T-helper 1 cell treated with Interleukin-12 subunit alpha and Interleukin-12 subunit beta and Interleukin-4 antibody, amounts not matched to agents 30 ng/mL and 1 ng/mL, for 36 hours (primary cell): Measurements from ENCODE around the gene TUBGCP6. TPM values are rescaled to one million over a fixed set of nuclear protein-coding genes. Genes with fewer than 3 reads are reported as not detected.

ENCODE experiments used
- intact Hi-C: fragments of 100-400 bp; cut with micrococcal nuclease; formaldehyde crosslinking; loops from one replicate; pipeline ENCODE4 v1.15.1; 2024
- total RNA-seq: library from RNA; stranded (reverse); gene quantifications from 2 replicates; pipeline ENCODE4 v1.2.3, GENCODE V29; 2022

Gene TUBGCP6
- total RNA-seq, 1 donor from 2014 or later: 68.8 TPM

DNA sequence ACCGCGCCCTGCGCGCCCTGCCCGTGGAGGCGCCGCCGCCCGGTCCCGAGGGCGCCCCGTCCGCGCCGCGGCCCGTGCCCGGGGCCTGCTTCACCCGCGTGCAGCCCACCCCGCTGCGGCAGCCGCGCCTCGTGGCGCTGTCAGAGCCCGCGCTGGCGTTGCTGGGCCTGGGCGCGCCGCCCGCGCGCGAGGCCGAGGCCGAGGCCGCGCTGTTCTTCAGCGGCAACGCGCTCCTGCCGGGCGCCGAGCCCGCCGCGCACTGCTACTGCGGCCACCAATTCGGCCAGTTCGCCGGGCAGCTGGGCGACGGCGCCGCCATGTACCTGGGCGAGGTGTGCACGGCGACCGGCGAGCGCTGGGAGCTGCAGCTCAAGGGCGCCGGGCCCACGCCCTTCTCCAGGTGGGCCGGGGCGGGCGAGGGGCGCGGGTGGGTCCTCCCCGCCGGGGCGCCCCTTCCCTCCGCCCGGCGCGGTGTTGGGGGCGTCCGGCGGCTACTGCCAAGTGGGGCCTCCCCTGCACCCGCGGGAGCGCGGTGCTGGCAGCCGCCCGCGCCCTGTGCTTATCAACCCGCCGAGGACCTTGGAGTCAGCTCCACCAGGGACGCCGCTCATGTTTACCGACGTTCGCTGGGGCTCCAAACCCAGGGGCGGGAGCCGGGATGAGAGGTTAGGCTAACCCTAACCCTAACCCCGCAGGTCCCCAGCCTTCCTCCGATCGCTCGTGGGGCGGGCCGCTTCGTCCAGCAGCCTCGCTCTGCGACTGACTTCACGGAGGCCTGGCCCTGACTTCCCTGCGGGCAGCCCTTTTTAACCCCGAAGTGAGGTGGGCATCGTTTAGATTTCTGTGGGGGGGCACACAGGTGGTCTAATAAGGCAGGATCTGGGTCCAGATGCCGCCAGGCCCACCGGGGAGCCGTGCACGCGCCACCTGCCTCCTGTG, 43.4 kb downstream of the TUBGCP6 start:
- intact Hi-C loops: loop anchor here (1.0 to 5.0 kb wide), 7 partner anchors 17 to 434 kb away; partner anchors contain the start of genes MAPK11, TRABD and TUBGCP6

DNA sequence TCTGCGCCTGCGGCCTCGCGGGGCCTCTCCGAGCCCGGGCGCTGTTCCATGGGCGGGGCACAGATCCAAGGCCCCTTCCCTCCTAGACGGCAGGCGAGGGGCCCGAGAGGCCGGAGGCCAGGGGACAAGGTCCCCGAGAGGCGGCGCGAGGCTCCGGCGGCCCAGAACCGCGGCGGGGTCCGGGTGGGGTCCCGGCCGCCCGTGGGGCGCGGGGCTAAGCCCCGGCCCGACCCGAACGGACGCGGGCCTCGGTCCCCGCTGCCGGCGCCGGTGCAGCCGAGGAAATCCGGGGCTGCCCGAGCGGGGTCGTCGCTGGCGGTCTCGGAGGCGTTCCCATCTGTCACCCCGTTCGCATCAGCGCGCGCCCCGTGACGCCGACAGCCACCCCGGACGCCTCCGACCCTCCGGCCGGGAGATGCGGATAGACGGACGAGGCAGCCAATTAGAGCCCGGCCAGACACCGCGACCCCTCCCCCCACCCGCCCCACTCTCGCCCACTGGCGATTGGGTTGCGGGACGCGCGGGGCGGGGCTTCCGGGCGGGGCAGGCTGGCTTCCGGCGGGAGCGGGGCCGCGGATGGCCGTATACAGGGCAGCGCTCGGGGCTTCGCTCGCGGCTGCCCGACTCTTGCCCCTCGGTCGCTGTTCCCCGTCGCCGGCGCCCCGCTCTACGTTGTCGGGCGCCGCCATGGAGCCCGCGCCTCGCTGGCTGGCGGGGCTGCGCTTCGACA, 44.2 kb downstream of the TUBGCP6 start, which contains the start of gene SELENOO:
SELENOO (plus strand) TSS at position 551 of the 730 bp plus-strand sequence; CDS start at position 577, 26 bp downstream.
- intact Hi-C loops: loop anchor here (1.0 to 5.0 kb wide), 8 partner anchors 10 to 433 kb away; partner anchors contain the start of genes MAPK11, TRABD and TUBGCP6

DNA sequence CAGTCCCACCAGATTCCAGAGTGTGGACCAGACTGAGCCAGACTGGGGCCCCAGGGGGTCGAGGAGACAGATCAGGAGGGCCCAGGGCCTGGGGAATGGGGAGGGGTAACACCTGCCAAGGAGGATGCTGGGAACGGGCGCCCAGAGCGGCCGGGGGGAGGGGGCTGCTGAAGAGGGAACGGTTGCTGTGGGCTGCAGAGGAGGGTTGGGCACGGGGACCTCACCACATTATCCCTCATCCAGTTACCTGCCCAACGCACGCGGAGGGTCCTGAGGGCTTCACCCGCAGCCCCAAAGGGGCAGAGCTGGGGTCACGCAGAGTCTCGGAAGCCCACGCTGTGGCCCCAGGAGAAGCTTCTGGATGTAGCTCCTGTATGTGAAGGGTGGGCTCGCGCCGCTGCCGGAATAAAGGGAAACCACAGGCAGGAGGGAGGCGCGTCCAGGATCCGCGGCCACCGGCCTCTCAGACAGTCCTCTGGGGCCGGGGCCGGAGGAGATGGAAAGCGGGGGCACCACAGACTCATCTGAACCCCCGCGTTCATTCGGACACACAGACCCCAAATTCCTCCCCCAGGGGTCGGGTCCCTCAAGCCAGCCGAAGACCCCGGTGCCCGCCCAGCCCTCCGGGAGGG, 44.9 kb downstream of the TUBGCP6 start:
- intact Hi-C loops: loop anchor here (1.0 to 5.0 kb wide), 7 partner anchors 10 to 433 kb away; partner anchors contain the start of genes TRABD and TUBGCP6

DNA sequence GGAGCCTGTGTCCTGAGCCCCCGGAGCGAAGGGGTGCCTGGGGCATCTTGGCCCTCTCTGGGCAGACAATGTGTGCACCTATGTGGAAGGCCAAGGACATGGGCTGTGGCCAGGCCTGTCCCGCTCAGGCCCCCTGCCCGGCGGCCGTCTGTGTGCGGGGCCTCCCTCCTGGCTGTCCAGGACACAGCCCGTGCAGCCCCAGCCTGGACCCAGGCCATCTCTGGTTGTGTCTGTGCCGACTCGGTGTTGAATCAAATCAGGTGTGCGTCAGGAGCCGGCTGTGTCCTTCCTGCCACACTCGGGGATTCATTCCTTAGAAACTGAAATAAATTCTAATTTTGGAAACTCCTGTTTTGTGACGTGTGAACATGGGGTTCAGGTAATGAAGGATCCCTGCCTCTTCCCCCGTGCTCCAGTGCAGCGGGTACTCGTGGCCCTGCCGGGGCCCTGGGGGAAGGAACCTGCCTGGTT, 45.5 kb downstream of the TUBGCP6 start:
- intact Hi-C loops: no loop called here

DNA sequence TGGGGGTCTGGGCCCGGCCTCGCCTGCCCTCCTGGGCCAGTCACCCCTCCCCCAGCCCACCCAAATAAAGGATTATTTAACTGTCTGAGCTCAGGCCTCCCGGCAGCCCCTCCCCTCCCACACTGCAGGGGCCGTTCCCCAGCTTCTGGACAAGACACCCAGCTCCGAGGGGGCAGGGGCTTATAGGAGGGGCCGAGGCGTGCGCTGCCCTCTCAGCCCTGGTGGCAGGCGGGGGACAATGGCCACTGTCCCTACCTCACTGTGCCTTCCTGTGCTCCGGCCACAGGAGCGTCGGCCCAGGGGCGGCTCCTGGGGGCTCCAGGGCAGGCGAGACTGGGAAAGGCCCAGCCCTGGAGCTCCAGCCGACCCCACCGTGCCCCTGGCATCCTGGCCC, 46.2 kb downstream of the TUBGCP6 start:
- intact Hi-C loops: no loop called here

DNA sequence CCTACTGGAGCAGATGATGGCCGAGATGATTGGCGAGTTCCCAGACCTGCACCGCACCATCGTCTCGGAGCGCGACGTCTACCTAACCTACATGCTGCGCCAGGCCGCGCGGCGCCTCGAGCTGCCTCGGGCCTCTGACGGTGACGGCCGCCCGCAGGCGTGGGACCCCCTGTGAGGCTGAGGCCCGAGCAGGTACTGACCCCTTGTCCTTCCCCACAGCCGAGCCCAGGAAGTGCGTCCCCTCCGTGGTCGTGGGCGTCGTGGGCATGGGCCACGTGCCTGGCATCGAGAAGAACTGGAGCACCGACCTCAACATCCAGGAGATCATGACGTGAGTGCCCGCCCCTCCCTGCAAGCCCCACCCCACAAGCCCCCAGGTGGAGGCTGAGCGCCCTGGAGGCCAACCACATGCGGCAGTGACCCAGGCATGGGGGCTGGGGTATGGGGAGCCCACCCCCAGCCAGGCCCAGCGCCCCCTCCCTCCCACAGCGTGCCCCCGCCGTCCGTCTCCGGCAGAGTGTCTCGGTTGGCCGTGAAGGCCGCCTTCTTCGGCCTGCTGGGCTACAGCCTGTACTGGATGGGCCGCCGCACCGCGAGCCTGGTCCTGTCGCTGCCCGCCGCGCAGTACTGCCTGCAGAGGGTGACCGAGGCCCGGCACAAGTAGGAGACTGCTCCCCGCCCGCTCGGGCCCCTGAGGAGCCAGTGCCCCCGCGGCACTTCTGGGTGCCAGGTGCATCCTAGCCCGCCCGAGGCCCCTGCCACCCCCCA, 46.8 kb downstream of the TUBGCP6 start:
- intact Hi-C loops: no loop called here

DNA sequence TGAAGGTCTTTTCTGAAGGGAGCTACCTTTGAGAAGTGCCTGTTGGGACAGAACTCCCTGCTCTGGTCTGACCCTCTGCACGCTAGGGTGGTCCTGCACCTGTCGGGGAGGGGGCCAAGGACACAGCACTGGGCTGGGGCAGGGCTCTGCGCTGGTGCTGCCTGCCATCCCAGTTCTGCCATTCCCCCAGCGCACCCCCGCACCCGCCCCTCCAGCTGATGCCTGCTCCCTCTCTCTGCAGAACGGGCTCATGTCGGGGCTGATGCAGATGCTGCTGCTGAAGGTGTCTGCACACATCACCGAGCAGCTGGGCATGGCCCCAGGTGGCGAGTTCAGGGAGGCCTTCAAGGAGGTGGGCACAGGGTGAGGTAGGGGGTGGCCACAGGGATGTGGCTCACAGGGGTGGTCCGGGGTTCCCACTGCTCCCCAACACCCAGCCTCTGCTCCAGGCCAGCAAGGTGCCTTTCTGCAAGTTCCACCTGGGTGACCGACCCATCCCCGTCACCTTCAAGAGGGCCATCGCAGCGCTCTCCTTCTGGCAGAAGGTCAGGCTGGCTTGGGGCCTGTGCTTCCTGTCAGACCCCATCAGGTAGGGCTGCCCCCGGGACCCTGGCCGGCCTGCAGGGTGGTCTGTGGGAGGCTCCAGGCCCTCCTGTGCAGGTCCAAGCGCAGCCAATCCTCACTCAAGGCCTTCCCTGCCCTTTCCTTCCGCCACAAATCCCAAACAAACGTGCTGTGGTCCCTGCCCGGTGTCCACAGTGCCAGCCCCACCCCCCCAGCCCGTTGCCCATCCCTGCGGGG, 47.6 kb downstream of the TUBGCP6 start:
- intact Hi-C loops: no loop called here

DNA sequence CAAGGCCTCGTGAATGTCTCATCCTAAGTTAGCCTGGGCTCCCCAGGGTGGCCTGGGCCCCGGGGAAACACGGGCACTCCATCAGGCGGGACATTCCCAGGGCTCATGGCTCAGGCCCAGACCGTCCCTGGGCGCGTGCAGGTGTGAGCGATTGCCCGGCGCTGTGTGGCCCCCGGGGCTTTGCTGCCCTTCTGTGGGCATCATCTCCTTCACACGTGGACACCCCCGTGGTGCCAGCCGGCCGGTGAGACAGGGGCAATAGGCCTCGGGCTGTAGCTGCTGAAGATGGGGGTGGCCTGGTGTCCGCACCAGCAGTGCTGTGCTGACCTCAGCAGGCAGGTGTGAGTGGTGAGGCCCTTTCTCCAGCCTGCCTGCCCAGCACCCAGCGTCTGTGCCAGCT, 48.6 kb downstream of the TUBGCP6 start:
- intact Hi-C loops: no loop called here

DNA sequence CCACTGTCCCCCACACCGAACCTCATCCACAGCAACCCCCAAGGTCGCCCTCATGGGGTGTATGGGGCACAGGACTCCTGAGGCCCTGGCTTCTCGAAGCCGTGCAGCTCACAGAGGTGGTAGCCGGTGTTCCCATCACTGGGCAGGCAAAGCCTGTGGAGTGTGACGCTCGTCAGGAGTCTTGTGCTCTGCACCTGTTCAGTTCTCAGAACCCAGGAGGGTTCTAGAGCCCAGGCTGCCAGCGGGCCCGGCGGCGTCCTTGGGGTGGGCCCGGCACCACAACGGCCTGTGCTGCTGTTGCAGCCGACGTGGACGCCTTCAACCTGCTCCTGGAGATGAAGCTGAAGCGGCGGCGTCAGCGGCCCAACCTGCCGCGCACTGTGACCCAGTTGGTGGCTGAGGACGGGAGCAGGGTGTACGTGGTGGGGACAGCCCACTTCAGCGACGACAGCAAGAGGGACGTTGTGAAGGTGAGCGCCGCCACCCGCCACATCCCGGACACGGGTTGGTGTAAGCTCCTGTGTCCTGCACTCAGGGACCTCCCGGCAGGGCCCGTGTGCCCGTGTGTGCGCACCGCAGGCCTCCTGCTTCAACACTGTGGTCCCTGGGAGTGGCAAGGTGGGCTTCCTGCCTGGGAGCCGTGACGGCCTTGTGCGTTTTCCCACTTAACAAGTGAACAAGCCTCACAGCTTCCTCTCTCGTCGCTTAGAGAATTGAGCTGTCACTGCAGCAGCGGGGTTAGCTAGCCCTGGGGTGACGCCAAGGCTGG, 50.6 kb downstream of the TUBGCP6 start:
- intact Hi-C loops: loop anchor here (5.0 kb wide), 2 partner anchors 257 to 313 kb away; partner anchors contain the start of genes LMF2 and NCAPH2

DNA sequence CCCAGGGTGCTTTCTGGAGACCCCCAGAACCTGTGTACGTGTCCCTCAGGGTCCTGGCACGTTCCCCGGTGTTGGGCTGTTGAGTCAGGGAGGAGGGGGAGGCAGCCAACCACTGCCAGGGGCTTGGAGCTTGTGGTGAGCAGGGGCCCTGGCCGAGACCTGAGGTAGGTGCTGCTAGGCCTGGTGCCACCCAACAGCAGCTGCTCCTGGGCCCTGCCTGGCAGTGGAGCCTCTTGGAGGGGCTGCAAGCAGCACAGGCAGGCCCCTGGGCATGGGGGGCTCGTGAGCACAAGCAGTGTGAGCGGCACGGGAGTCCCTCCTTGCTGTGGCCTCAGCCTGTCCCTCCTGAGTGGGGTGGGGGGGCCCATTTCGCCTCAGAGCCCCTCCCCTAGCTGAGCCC, 51.2 kb downstream of the TUBGCP6 start:
- intact Hi-C loops: loop anchor here (5.0 kb wide), 2 partner anchors 256 to 314 kb away; partner anchors contain the start of genes LMF2 and NCAPH2

DNA sequence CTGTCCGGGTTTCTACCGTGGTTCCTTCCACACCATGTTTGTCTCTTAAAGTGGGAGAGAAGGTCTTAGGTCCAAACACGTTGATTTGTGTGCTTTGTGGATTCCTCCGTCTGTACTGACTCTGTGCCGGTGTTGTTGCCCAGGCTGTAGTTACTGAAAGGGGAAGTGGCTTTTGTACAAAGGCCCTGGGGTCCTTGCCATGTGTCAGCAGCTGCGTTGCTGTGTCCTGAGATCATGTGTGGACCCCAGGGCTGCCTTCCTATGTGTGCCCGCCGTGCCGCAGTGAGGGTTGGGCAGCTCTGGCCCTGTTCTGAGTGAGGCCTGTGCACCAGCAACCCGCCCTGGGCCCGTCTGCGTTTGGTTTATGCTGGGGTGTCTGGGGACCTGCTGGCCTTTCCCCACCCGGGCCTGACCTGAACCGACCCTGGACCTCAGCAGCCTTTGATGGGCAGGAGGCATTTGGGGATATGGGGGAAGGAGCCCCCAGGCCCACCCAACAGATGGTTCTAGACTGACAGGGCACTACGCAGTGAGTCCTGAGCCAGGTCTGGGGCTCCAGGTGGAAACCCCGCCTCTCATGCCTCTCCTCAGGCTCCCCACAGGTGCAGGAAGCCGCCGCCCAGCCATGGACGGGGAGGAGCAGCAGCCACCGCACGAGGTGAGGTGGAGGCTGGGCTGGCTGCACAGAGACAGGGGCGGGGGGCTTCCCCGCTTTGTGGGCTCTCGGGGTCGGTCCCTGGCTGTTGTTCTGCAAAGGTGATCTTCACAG, 52.2 kb downstream of the TUBGCP6 start:
- intact Hi-C loops: loop anchor here (5.0 kb wide), 2 partner anchors 255 to 315 kb away; partner anchors contain the start of genes LMF2 and NCAPH2

DNA sequence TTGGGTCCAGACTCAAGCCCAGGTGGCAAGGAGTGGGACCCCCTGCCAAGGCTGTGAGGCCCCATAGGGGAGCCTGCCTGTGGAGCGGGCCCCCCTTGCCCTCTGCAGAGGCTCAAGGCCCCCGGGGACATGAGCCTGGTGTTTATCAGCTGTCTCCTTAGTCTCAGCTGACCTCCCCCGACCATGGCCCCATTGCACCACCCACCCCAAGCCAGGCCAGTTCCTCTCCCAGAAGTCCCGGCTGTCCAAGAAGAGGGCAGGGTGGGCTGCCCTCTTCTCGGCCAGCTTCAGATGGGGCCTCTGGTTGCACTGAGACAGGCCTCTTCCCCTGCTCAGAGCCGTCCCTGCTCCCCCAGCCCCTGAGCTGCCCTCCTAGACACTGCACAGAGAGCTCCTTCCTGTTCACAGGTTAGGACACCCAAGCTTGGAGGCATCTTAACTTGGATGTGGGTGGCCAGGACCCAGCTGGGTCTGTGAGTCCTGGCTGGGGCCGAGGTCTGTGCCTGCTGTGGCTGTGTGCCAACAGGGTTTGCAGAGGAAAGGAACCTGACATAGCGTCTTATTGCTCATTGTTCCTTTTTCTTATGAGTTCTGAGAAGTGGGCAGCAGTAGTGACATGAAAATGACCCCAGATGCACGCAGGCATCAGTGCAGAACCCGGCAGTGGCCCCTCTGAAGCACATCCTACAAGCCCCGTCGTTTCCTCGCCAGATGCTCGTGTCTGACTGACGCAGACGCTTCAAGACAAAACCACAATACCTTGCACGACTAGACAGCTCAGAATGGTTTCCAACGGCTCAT, 53.7 kb downstream of the TUBGCP6 start:
- intact Hi-C loops: loop anchor here (1.0 to 5.0 kb wide), 6 partner anchors 9 to 336 kb away; partner anchors contain the start of genes LMF2, NCAPH2 and TUBGCP6

DNA sequence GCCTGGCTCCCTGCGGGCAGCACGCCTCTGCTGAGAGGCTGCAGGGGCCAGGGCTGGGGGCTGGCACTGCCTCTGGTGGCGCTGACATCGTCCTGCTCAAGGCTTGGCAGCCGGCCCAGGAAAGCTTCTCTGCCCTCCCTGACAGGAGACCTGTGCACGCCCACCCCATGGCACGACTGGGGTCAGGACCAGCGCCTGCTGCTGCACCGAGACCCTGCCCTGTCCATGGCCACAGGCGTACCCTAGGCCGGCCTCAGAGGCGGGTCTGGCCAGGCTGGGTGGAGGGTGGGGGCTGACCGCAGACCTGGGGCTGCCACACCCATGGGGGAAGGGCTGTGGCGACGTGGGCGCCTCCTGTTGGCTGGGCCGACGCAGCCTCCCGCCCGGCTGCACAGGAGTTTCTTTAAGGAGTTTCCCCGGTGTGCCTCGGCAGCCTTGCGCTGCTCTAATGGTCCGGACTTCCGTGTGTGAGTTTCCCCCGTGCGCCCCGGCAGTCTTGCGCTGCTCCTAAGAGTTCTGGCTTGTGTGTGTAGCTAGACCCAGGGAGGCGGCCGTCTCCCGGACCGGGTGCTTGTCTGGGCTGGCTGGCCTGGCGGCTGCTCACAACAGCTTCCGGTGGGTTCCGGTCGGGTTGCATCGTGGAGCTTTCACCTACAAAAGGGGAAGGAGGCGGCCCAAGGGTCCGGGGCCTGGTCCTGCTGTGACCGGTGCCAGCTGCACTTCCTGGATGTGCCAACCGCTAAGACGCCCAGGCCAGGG, 54.5 kb downstream of the TUBGCP6 start:
- intact Hi-C loops: loop anchor here (1.0 to 5.0 kb wide), 6 partner anchors 10 to 336 kb away; partner anchors contain the start of genes LMF2, NCAPH2 and TUBGCP6

DNA sequence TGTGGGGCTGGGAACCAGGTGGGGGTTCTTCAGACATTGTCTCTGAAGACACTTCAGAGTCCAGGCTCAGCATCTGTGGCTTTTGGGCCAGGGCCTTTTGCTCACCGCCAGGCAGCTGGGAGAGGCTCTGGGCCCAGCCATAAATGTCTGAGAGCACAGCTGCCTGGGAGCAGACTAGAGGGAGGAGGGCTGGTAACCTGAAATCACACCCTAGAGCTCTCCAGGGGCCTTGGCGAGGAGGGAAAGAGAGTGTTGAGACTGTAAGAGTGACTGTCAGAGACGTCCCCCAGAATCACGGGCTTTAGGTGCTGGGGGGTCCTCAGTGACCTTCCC, 55.0 kb downstream of the TUBGCP6 start:
- intact Hi-C loops: loop anchor here (1.0 to 5.0 kb wide), 7 partner anchors 10 to 353 kb away; partner anchors contain the start of genes LMF2, NCAPH2 and TUBGCP6

DNA sequence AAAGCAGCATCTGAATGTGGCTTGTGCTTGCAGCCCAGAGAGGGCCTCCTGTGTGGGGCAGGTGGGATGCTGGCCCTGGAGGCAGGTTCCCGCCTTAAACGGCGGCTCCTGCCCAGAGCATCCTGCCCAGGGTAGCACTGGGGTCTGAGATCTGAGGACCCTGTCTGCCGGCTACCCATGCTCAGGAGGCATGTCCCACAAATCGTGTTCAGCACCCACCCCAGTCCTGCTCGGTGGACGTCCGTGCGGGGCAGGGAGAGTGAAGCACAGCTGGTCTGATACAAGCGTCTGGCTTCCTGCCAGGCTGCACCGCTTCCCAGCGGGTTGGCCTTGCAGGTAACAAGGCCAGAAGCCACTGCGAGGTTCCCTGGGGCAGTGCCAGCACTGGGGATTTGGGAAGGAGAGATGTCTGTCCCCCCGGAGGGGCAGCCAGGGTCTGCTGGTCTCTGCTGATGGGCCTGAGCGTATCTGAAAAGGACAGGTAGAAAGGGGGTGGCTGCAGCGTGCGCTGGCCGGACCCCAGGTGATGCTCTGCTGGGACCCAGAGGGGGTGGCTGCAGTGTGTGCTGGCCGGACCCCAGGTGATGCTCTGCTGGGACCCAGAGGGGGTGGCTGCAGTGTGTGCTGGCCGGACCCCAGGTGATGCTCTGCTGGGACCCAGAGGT, 55.5 kb downstream of the TUBGCP6 start:
- intact Hi-C loops: loop anchor here (5.0 kb wide), 1 partner anchor 352 kb away; no protein-coding TSS in a partner anchor
